Upper lobe of left lung (tissue), 4 donors: ENCODE measurements around the gene NPR3.

Source experiments
- EP300 ChIP-seq, 4 donors: sonication (generic); formaldehyde crosslinking; IDR thresholded peaks; one replicate each; pipeline ENCODE4 v1.5.1; 2017; ENCODE audit warnings: antibody characterized with exemption in 4 of 4, control low read depth in 2 of 4
- POLR2A ChIP-seq, 4 donors: fragments of 450-650 bp; IDR thresholded peaks; one replicate each; pipeline ENCODE4 v1.5.1; 2016 to 2017; ENCODE audit warnings: antibody characterized with exemption in 4 of 4, mild to moderate bottlenecking in 2 of 4
- POLR2AphosphoS5 ChIP-seq, 2 donors: sonication (generic); formaldehyde crosslinking; IDR thresholded peaks; one replicate each; pipeline ENCODE4 v1.5.1; 2017; ENCODE audit warnings: antibody characterized with exemption in 2 of 2
- TF ChIP-seq, protein P1 (sequence below), 6 experiments: fragments of 450-650 bp in 4 of 6; fragments of 200-600 bp in 2 of 6; sonication (generic) in 2 of 6; IDR thresholded peaks; one replicate each; pipeline ENCODE4 v1.5.1; 2016 to 2019; ENCODE audit warnings: antibody characterized with exemption in 6 of 6

DNA sequence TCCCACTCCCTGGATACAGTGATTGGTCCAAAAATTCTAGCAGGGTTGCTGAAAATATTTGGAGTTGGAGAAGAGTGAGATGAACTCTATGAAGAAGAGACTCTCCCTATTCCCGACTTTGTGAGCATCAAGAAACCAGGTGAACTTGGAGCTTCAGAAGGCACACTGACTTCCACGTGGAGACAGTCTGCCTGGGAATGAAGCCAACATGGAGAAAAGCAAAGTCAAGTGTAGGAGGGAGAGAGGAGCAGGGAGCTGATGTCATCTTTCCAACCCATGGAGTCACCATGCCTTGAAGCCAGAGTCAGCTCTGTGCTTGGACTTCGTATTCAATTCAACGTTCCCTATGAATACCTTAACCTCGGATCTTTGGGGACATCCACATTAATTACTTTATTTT is 125.1 kb downstream of the NPR3 start:
- no peak for TF ChIP-seq POLR2AphosphoS5 (IDR thresholded peaks at IDR 0.05)
- TF ChIP-seq, protein P1, sequence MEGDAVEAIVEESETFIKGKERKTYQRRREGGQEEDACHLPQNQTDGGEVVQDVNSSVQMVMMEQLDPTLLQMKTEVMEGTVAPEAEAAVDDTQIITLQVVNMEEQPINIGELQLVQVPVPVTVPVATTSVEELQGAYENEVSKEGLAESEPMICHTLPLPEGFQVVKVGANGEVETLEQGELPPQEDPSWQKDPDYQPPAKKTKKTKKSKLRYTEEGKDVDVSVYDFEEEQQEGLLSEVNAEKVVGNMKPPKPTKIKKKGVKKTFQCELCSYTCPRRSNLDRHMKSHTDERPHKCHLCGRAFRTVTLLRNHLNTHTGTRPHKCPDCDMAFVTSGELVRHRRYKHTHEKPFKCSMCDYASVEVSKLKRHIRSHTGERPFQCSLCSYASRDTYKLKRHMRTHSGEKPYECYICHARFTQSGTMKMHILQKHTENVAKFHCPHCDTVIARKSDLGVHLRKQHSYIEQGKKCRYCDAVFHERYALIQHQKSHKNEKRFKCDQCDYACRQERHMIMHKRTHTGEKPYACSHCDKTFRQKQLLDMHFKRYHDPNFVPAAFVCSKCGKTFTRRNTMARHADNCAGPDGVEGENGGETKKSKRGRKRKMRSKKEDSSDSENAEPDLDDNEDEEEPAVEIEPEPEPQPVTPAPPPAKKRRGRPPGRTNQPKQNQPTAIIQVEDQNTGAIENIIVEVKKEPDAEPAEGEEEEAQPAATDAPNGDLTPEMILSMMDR (IDR thresholded peaks at IDR 0.05), result no peak
- TF ChIP-seq EP300 (IDR thresholded peaks at IDR 0.05), result no peak
- no peak for TF ChIP-seq POLR2A (IDR thresholded peaks at IDR 0.05)
